Neuronal stem cell (in vitro differentiated cells): ENCODE data around the gene GABRB2.
A peak's percentile ranks its signal among the peaks of the same experiment; 100 is the strongest.

ENCODE experiments used
- DNase-seq: peaks from one replicate; pipeline ENCODE4 v3.0.0-alpha.2; 2013; ENCODE audit warnings: low spot score
- H2AFZ ChIP-seq: one replicate; pipeline ENCODE4 v1.6.1; 2013; ENCODE audit warnings: mild to moderate bottlenecking, low read length, inconsistent platforms
- H2AK5ac ChIP-seq: 2 replicates; pipeline ENCODE4 v1.6.1; 2013; ENCODE audit warnings: low read depth, mild to moderate bottlenecking, inconsistent platforms, low read length, moderate library complexity, mixed read lengths
- H2BK120ac ChIP-seq: 2 replicates; pipeline ENCODE4 v1.6.1; 2013; ENCODE audit warnings: low read depth, mild to moderate bottlenecking, inconsistent platforms, low read length, moderate library complexity, mixed read lengths
- H2BK12ac ChIP-seq: one replicate; pipeline ENCODE4 v1.6.1; 2013; ENCODE audit warnings: low read length, inconsistent platforms
- H2BK15ac ChIP-seq: 2 replicates; pipeline ENCODE4 v1.6.1; 2013; ENCODE audit warnings: mild to moderate bottlenecking, low read length, inconsistent platforms, mixed read lengths
- H2BK5ac ChIP-seq: one replicate; pipeline ENCODE4 v1.6.1; 2013; ENCODE audit warnings: inconsistent platforms, mild to moderate bottlenecking, low read length, moderate library complexity
- H3K14ac ChIP-seq: one replicate; pipeline ENCODE4 v1.6.1; 2013; ENCODE audit warnings: low read length, inconsistent platforms
- H3K18ac ChIP-seq: 2 replicates; pipeline ENCODE4 v1.6.1; 2013; ENCODE audit warnings: low read length, inconsistent platforms
- H3K23ac ChIP-seq: 2 replicates; pipeline ENCODE4 v1.6.1; 2013; ENCODE audit warnings: low read depth, mild to moderate bottlenecking, mixed read lengths, low read length, inconsistent platforms; ENCODE audit not compliant: poor library complexity
- H3K27ac ChIP-seq: replicated peaks from 3 replicates; pipeline ENCODE4 v1.5.1; 2013; ENCODE audit warnings: low read length, inconsistent platforms
- H3K27me3 ChIP-seq, 3 experiments: 2 replicates each; pipeline ENCODE4 v1.6.1; 2013; ENCODE audit warnings: low read length in 3 of 3, mild to moderate bottlenecking in 2 of 3, inconsistent platforms in 1 of 3, low read depth in 1 of 3, mixed read lengths in 1 of 3, moderate library complexity in 1 of 3; ENCODE audit not compliant: control insufficient read depth in 3 of 3, insufficient read depth in 3 of 3
- H3K36me3 ChIP-seq, 2 donors: replicated peaks in 1 of 2; 2 replicates each; pipeline ENCODE4 v1.6.1; 2013; ENCODE audit warnings: low read length in 2 of 2; ENCODE audit not compliant: control insufficient read depth in 2 of 2, insufficient read depth in 2 of 2
- H3K4ac ChIP-seq: 2 replicates; pipeline ENCODE4 v1.6.1; 2013; ENCODE audit warnings: inconsistent platforms, mild to moderate bottlenecking, low read length, moderate library complexity
- H3K4me1 ChIP-seq, 2 donors: 1 replicate in 1 of 2; 2 replicates in 1 of 2; pipeline ENCODE4 v1.6.1; 2013; ENCODE audit warnings: low read length in 2 of 2, low read depth in 1 of 2; ENCODE audit not compliant: control insufficient read depth in 2 of 2, insufficient read depth in 1 of 2
- H3K4me2 ChIP-seq: one replicate; pipeline ENCODE4 v1.6.1; 2013; ENCODE audit warnings: mild to moderate bottlenecking, low read length, inconsistent platforms; ENCODE audit not compliant: insufficient read depth, poor library complexity, severe bottlenecking
- H3K4me3 ChIP-seq, 2 donors: 2 replicates each; pipeline ENCODE4 v1.5.1; 2013; ENCODE audit warnings: low read length in 2 of 2, mild to moderate bottlenecking in 2 of 2, inconsistent platforms in 1 of 2, moderate library complexity in 1 of 2
- H3K79me1 ChIP-seq: one replicate; pipeline ENCODE4 v1.6.1; 2013; ENCODE audit warnings: low read depth, mild to moderate bottlenecking, inconsistent platforms, low read length, moderate library complexity
- H3K9ac ChIP-seq: one replicate; pipeline ENCODE4 v1.6.1; 2013; ENCODE audit warnings: mild to moderate bottlenecking, low read depth, low read length, inconsistent platforms; ENCODE audit not compliant: poor library complexity
- H3K9me3 ChIP-seq, 2 donors: replicated peaks in 1 of 2; 2 replicates each; pipeline versions ENCODE3 to v1.6.1; 2013; ENCODE audit warnings: low read length in 2 of 2, mild to moderate bottlenecking in 2 of 2, inconsistent platforms in 1 of 2, low read depth in 1 of 2, mixed read lengths in 1 of 2, moderate library complexity in 1 of 2; ENCODE audit not compliant: control insufficient read depth in 2 of 2, insufficient read depth in 1 of 2
- H4K8ac ChIP-seq: one replicate; pipeline ENCODE4 v1.6.1; 2013; ENCODE audit warnings: low read depth, mild to moderate bottlenecking, inconsistent platforms, low read length, moderate library complexity
- H4K91ac ChIP-seq: one replicate; pipeline ENCODE4 v1.6.1; 2013; ENCODE audit warnings: low read length, low read depth, mild to moderate bottlenecking, inconsistent platforms; ENCODE audit not compliant: poor library complexity
- WGBS, 2 donors: extraction: QIAGEN DNeasy Blood & Tissue Kit; methylation state at CpG; one replicate each; pipeline ENCODE4 v1.1.7; 2013; ENCODE audit warnings: missing lambda C conversion rate in 2 of 2, mixed read lengths in 1 of 2; ENCODE audit not compliant: insufficient read length in 2 of 2, insufficient replicate concordance in 1 of 2; ENCODE audit errors: extremely low coverage in 2 of 2; 5-methylcytosine and 5-hydroxymethylcytosine counted together

GABRB2 gene

DNA sequence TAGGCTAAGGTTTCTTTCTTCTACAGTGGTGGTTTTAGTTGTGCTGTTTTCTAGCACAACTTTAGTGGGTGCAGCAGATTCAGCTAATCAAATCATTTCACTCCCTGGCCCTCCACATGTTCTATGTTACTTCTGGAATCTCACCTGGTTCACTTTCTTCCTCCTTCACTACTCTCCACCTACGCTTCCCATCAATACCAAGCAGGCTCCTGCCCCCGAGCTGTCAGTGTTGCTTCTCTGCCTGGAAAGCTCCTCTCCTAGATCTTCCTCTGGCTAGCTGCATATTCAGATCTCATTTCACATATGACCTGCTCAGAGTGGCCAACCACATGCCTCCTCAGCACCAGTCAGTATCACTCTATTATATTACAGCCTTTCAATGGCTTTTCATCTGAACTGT lies 19.6 kb upstream of the GABRB2 start:
- no peak overlapping the region for H3K23ac ChIP-seq
- H3K9ac ChIP-seq = no peak overlapping the region
- H3K27me3 ChIP-seq = no peaks in the 10 kb centered on the region
- H4K91ac ChIP-seq = no peak overlapping the region
- no peak overlapping the region for H2BK120ac ChIP-seq
- no peak overlapping the region for H3K14ac ChIP-seq
- H3K4me1 ChIP-seq = no peaks in the 10 kb centered on the region
- no peaks in the 10 kb centered on the region for H3K9me3 ChIP-seq
- DNase-seq = no peak
- H3K4me3 ChIP-seq = no peak overlapping the region
- no peak overlapping the region for H3K4me2 ChIP-seq
- H2AFZ ChIP-seq = no peak overlapping the region
- H2BK5ac ChIP-seq = no peak overlapping the region
- WGBS, 2 donors = no CpG with 5 or more reads among the region's 2 CpGs
- H4K8ac ChIP-seq = no peak overlapping the region
- H3K27ac ChIP-seq = no peak overlapping the region
- H3K18ac ChIP-seq = no peak overlapping the region
- no peak overlapping the region for H2AK5ac ChIP-seq
- no peaks in the 10 kb centered on the region for H3K36me3 ChIP-seq
- no peaks in the 10 kb centered on the region for H3K79me1 ChIP-seq
- no peak overlapping the region for H3K4ac ChIP-seq
- H2BK15ac ChIP-seq = no peak overlapping the region
- no peak overlapping the region for H2BK12ac ChIP-seq

DNA sequence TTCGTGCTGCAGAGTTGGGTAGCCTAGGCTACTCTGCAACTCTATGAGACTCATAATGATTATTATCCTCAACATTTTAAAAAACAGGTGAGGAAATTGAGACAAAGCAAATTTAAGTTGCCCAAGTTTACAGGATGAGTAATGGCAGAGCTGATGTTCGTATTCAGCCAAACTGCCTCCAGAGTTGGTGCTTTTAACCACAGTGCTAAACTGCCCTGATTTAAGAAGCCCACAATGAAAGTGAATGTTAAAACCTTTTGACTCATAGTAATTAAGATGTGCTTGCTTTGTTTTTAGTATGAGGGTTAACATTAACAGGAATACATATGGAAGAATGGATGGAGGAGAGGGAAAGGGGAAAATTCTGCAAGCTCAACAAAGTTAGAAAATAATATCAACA lies 15.9 kb upstream of the GABRB2 start:
- no peak overlapping the region for H3K4me2 ChIP-seq
- H2BK5ac ChIP-seq = no peak overlapping the region
- no peak overlapping the region for H3K27ac ChIP-seq
- no peak for DNase-seq
- H3K79me1 ChIP-seq = no peaks in the 10 kb centered on the region
- H3K9ac ChIP-seq = no peak overlapping the region
- H4K91ac ChIP-seq = no peak overlapping the region
- no peak overlapping the region for H4K8ac ChIP-seq
- no peak overlapping the region for H3K14ac ChIP-seq
- no peak overlapping the region for H2BK15ac ChIP-seq
- H3K4me3 ChIP-seq = no peak overlapping the region
- no peaks in the 10 kb centered on the region for H3K4me1 ChIP-seq
- no peaks in the 10 kb centered on the region for H3K9me3 ChIP-seq
- H2AFZ ChIP-seq = no peak overlapping the region
- H2BK120ac ChIP-seq = no peak overlapping the region
- no peak overlapping the region for H3K23ac ChIP-seq
- H3K36me3 ChIP-seq = no peaks in the 10 kb centered on the region
- no peak overlapping the region for H3K18ac ChIP-seq
- WGBS, 2 donors = no CpG with 5 or more reads among the region's 2 CpGs
- no peak overlapping the region for H2AK5ac ChIP-seq
- no peaks in the 10 kb centered on the region for H3K27me3 ChIP-seq
- H3K4ac ChIP-seq = no peak overlapping the region
- H2BK12ac ChIP-seq = no peak overlapping the region

DNA sequence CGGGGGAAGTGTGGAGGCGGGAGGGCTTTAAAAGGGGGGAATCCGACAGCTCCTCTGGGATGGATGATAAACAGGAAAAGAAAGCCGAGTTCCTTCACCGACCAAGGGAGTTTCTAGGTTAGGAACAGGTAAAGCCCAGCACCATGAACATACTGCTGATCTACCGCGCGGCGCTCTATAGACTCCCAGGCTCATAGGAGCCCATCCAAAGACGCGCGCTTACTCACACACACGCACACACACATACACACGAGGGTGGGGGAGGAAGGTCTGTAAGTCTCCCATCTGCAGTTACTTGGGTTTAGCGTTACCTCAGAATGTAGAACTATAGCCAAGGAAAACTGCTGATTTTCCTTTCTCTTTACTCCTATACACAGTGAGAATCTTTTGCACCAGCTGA lies 2.6 kb upstream of the GABRB2 start:
- Histone ChIP-seq H3K4me2 (peak overlapping the region; percentile 96), H3K27ac (no peak overlapping the region), H2BK120ac (no peak overlapping the region), H4K8ac (no peak overlapping the region), H2AK5ac (no peak overlapping the region), H2BK15ac (no peak overlapping the region), H2BK5ac (peak overlapping the region; percentile 29), H3K4me3 (peak overlapping the region in 1 of 2 donors; percentile 82), H3K9ac (peak overlapping the region; percentile 60), H3K9me3 (peaks cover 0 to 2% of the 10 kb centered on the region in 2 donors), H3K23ac (no peak overlapping the region), H4K91ac (no peak overlapping the region), H3K18ac (peak overlapping the region; percentile 87), H3K4me1 (peaks cover 5 to 12% of the 10 kb centered on the region in 2 donors), H2AFZ (no peak overlapping the region), H3K36me3 (no peaks in the 10 kb centered on the region), H3K4ac (no peak overlapping the region), H3K14ac (no peak overlapping the region), H3K27me3 (peaks cover 5 to 56% (median 40%) of the 10 kb centered on the region in 3 experiments), H2BK12ac (no peak overlapping the region), H3K79me1 (no peaks in the 10 kb centered on the region)
- DNase-seq = peak; percentile 15
- no CpG with 5 or more reads among the region's 15 CpGs for WGBS, 2 donors

DNA sequence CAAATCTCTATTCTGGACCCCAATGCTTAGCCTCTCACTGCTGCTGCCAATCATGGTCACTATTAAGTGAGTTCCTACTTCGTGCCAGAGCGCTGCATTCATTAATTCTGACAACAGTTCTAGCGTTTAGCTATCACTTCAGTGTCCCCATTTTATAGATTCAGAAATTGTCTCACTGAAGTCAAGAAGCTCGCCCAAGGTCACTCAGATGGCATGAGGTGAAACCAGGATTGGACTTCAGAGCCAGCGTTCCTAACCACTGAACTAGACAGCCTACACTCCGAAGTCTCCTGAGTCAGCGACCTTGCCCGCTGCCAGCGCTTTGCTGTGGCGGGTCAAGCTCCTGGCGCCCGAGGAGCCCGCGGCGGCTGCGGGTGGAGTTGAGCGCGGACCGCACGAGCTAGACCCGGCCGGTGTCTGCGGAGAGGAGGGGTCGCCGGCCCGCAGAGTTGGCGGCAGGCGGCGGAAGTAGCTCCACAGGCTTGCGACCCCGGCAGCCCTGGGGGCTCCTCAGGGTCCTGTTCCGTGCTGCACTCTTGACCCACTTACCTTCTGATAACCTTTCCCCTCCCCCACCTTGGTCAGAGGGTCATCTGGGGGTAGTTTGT lies 2.1 kb upstream of the GABRB2 start:
- Histone ChIP-seq H2AK5ac (no peak overlapping the region), H3K4ac (no peak overlapping the region), H3K27ac (no peak overlapping the region), H3K9me3 (peaks cover 0 to 2% of the 10 kb centered on the region in 2 donors), H3K23ac (peak overlapping the region; percentile 31), H3K79me1 (no peaks in the 10 kb centered on the region), H2AFZ (peak overlapping the region; percentile 89), H2BK12ac (no peak overlapping the region), H2BK120ac (no peak overlapping the region), H4K91ac (no peak overlapping the region), H4K8ac (no peak overlapping the region), H2BK15ac (no peak overlapping the region), H3K36me3 (no peaks in the 10 kb centered on the region), H3K9ac (peak overlapping the region; percentile 21), H3K4me3 (peak overlapping the region in 1 of 2 donors; percentile 82), H3K27me3 (peaks cover 5 to 56% (median 40%) of the 10 kb centered on the region in 3 experiments), H3K4me2 (peak overlapping the region; percentile 96), H3K4me1 (peaks cover 5 to 12% of the 10 kb centered on the region in 2 donors), H3K14ac (no peak overlapping the region), H2BK5ac (peak overlapping the region; percentile 29), H3K18ac (peak overlapping the region; percentile 87)
- peak; percentile 18 for DNase-seq
- no CpG with 5 or more reads among the region's 32 CpGs for WGBS, 2 donors
